ENCODE measurements around the gene HIBCH.
"Not testable (repeated sequence)": the region's sequence is repeated elsewhere in the genome, so short reads cannot be mapped to it uniquely, and the experiment has no call there.

HIBCH gene

GRCh38 chr2:190342611-190343010 lies 23.0 kb upstream of the HIBCH start:
- DNase-seq (ENCODE audit: low read depth), result no peak

- DNase-seq (ENCODE audit: low read depth), result no peak
These were observed 20.7 kb upstream of the HIBCH start for GRCh38 chr2:190340369-190340768.

DNA sequence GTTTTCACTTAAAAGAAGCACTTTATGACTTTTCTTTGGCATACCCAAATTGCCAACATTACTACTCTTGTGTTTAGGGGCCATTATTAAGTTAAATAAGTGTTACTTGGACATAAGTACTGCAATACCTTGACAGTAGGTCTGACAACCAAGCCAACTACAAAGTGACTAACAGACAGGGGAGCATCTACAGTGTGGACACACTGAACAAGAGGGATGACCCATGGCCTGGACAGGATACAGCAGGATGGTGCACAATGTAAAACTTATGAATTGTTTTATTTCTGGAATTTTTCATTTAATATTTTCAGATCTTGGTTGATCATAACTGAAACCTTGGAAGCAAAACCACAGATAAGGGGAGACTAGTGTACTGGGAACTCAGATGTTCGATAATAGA lies 19.8 kb upstream of the HIBCH start:
- DNase-seq (ENCODE audit: low read depth), result no peak

DNA sequence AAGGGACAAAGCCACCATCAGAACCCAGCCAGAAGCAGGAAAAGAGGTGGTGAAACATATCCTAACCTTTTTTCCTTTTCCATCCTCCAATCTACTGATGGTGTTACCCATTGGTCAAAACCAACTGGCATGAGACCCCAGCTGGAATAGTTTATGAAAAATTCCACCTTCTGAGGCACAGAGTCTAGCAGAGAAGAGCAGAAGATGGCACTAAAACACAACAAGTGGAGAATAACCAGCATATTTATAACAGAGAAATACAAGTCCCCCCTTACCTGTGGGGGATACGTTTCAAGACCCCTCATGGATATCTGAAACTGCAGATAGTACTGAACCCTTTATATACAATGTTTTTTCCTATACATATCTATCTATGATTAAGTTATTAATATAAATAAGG lies 18.8 kb upstream of the HIBCH start:
- DNase-seq (ENCODE audit: low read depth), result no peak

DNA sequence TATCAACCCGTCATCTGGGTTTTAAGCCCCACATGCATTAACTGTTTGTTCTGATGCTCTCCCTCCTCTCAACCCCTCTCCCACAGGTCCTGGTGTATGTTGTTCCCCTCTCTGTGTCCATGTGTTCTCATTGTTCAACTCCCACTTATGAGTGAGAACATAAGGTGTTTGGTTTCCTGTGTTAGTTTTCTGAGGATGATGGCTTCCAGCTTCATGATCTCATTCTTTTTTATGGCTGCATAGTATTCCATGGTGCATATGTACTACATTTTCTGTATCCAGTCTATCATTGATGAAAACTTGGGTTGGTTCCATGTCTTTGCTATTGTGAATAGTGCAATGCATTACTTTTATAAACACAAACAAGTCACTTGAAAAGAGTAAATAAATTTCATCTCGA lies 16.8 kb upstream of the HIBCH start:
- no peak for DNase-seq (ENCODE audit: low read depth)

DNA sequence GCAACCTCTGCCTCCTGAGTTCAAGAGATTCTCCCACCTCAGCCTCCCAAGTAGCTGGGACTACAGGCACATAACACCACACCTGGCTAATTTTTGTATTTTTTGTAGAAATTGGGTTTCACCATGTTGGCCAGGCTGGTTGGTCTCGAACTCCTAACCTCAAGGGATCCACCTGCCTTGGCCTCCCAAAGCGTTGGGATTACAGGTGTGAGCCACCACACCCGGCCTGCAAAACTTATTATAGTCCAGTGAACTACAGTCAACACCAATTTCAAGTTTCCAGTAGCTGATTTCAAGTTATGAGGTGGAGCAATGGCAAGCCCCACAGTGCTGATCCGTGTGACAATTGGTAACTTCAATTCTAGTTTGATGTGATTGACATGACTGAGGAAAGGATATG lies 16.0 kb upstream of the HIBCH start:
- not testable (repeated sequence) for DNase-seq (ENCODE audit: low read depth)

- DNase-seq (ENCODE audit: low read depth), result no peak
These were observed 15.6 kb upstream of the HIBCH start for GRCh38 chr2:190335225-190335559.

DNA sequence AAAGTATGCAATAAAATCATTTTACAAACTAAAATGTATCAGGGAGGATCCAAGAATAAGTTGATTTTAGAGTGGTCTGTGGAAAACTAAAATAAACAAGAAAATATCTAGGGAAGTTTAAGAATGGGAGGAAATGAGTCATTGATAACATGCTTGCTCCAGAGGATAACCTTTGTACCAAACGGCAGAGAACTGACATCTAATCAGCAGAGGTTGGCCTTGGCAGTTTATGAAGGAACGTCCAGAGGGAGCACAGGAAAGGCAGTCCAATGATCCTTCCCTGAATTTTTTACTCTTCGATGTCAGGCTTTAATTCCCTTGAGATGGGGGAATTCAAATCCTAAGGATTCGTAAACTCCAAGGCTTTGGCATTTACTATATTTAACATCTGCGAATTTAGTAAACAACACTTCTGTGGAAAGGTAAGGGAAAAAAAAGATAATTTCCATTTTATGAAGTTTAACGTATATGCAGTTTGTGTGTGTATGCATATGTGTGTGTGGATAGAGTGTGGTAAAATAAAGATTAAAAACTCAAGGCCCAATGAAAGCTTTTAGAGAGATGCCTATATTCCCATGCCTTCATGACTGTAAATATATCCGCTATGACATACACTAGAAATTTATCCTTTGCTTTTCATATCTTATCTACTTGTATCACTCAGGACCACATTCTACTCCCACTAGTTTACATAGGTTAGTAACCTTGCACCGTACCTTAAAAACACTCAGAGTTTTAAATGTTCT lies 15.0 kb upstream of the HIBCH start:
- DNase-seq (ENCODE audit: low read depth), result no peak

GRCh38 chr2:190333928-190334327 lies 14.3 kb upstream of the HIBCH start:
- no peak for DNase-seq (ENCODE audit: low read depth)

DNA sequence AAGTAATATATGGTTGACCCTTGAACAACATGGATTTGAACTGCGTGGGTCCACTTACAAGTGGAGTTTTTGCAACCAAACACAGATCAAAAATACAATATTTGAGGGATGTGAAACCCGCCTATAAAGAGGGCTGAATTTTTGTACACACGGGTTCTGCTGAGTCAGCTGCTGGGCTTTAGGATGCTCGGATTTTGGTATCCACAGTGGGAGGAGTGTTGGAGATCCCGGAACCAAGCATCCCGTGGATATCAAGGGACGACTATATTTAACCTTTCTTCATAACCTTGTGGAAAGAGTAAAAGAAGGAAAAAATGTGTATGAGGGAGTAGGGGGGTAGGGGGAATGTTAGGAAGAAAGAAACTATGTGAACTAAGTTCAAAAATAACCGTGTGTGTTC lies 13.8 kb upstream of the HIBCH start:
- no peak for DNase-seq (ENCODE audit: low read depth)

GRCh38 chr2:190328573-190329147 lies 9.0 kb upstream of the HIBCH start:
- no peak for DNase-seq (ENCODE audit: low read depth)

DNA sequence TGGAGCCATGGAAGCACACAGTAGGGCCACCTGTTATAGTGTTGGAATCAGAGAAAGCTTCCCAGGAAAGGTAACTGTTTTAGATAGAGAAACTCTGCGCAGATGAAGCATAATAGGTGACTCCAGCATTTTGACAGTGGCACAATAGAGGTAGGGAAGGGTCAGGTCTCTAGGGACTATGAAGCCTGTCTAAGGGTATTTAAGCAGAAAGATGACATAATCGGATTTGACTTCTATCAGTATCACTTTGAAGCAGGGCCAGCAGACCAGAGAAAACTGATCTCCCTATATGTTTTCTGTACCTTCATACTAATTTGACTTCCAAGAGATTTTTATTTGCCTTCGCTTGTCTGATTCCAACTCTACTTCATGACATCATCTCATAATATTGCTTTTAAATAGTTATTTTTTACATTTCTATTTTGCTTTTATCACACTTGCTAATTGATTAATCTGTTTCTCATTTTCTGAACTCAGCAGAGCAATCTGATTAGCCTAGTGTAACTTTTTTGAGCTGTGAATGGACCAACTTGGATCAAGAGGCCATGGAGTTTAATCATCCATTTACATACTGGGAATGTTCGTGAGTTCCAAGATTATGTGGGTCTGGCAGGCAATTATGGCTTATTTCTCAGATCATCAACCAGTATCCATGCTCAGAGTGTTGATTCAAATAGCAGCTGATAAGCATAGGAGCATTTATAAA lies 8.4 kb upstream of the HIBCH start:
- no peak for DNase-seq (ENCODE audit: low read depth)

DNA sequence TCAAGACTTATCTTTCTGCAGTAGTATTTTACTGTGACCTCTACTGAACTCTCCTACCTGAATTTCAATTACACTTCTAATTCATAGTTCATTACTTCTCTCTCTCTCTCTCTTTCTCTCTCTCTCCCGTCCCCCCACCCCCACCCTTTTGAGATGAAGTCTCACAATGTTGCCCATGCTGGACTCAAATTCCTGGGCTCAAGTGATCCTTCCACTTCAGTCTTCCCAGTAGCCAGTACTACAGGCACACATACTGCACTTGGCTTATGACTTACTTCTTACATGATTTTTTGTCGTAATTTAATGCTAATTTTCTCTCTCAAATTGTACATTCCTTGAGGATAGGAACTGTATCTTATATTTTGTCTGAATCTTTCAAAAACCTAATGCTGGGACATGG lies 6.0 kb upstream of the HIBCH start:
- no peak for DNase-seq (ENCODE audit: low read depth)

- no peak for DNase-seq (ENCODE audit: low read depth)
These were observed 3.8 kb upstream of the HIBCH start for GRCh38 chr2:190323406-190323805.

DNA sequence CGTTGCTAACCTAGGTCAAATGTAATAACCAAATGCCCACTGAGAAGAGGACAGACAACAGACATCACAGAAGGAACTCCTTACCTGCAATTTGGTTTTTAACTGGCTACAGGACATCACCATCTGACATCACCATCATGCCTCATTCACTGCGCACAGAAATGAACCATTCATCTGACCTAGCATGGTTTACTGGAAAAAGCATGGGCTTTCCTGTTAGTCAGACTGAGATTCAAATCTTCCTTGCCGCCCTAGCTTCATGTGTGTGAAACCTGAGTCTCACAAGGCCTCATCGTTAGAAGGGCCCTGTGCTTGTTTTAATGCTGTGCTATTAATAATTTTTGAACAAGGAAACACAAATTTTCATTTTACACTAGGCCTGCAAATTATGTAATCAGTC lies 1.1 kb upstream of the HIBCH start:
- no peak for DNase-seq (ENCODE audit: low read depth)

- no peak for DNase-seq (ENCODE audit: low read depth)
These were observed 583 bp downstream of the HIBCH start for GRCh38 chr2:190318931-190319554.

DNA sequence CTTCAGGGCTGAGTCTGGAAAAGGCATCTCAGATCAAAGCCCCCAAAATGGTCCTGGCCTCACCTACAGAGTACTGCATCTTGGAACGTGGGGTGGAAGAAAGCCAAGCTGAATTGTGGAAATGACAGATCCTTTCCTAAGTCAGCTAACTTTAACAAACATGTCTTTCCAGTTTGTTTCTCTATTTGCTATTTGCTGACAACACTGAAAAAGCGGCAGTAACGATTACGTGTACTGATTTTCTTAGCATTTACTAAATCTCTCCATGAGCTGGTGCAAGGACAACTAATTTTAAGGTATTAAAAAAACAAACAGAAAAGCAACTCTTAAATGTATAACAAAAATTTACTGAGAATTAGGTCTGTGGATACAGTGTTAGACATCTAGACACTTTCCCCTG lies 1.1 kb downstream of the HIBCH start:
- DNase-seq (ENCODE audit: low read depth), result no peak

DNA sequence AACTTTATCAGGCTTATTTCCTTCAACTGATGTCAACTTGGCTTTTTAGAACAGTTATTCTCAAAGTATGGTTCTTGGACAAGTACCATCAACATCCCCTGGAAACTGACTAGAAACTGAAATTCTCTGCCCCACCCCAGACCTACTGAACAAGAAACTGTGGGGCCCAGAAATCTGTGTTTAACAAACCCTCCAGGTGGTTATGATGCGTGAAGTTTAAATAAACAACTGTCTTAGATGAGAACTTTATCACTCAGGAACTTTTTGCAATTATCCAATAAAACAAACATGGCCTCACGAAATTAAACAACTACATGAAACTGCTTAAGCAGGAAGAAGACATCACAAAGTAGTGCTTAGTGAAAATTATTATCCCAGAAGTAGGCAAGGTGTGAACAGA lies 4.4 kb downstream of the HIBCH start:
- DNase-seq (ENCODE audit: low read depth), result no peak

DNA sequence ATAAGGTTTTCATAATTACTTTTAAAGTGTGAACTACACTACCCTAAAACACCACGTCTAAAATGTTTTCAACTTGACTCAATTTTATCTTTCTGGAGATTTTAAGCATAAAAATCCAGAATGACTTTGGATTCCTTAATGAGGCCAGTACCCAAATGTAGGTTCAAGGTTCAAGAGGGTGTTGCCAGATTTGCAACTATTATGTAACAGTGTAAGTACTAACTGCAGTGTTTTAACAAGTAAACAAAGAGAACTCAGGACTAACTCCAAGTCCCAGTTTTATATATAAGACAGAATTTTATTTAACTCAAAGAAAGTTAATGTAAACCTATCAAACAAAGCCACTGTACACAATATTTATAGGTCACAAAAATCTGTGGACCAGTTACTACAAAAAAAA lies 5.7 kb downstream of the HIBCH start:
- DNase-seq (ENCODE audit: low read depth), result no peak

GRCh38 chr2:190312635-190313025 lies 7.0 kb downstream of the HIBCH start:
- not testable (repeated sequence) for DNase-seq (ENCODE audit: low read depth)

GRCh38 chr2:190311893-190312634 lies 7.6 kb downstream of the HIBCH start:
- no peak for DNase-seq (ENCODE audit: low read depth)

DNA sequence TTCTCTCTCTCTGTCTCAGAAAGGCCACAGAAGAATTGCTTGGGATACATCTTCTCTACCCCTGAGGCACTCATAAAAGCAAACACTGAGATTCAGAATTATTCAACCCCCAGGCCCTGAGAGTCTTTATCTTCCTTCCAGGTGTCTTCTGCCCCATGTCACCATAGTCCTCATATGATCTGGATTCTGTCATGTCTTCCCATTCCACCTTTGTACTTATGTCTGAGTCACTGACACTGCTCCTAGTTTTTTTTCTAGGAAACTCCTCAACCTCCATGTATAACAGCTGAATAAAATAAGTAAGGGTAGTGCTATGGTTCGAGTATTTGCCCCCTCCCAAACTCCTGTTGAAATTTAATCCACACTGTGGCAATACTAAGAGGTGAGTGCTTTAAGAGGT lies 11.6 kb downstream of the HIBCH start:
- no peak for DNase-seq (ENCODE audit: low read depth)

DNA sequence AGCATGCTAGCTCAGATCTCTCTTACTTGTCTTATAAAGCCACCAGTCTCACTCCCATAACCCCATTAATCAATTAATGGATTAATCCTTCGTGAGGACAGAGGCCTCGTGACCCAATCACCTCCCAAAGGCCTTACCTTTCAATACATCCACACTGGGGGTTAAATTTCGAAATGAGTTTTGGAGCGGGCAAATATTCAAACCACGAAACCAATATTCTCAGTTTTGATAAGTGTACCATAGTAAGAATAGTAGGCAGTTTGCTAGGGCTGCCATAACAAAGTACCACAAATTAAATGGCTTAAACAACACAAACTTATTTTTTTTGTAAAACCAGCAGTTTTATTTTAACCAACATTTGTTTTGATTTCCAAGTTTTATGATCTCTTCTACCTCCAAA lies 15.2 kb downstream of the HIBCH start:
- no peak for DNase-seq (ENCODE audit: low read depth)

Data from CMK (cell line).